ENCODE results near the gene SUOX. TPM values are rescaled to one million over a fixed set of nuclear protein-coding genes. Genes with fewer than 3 reads are reported as not detected.
A peak's percentile ranks its signal among the peaks of the same experiment; 100 is the strongest.
"Not testable (repeated sequence)": the region's sequence is repeated elsewhere in the genome, so short reads cannot be mapped to it uniquely, and the experiment has no call there.

Gene SUOX
- total RNA-seq, 2 donors from 2014 or later, result 7.8 to 9.9 TPM

DNA sequence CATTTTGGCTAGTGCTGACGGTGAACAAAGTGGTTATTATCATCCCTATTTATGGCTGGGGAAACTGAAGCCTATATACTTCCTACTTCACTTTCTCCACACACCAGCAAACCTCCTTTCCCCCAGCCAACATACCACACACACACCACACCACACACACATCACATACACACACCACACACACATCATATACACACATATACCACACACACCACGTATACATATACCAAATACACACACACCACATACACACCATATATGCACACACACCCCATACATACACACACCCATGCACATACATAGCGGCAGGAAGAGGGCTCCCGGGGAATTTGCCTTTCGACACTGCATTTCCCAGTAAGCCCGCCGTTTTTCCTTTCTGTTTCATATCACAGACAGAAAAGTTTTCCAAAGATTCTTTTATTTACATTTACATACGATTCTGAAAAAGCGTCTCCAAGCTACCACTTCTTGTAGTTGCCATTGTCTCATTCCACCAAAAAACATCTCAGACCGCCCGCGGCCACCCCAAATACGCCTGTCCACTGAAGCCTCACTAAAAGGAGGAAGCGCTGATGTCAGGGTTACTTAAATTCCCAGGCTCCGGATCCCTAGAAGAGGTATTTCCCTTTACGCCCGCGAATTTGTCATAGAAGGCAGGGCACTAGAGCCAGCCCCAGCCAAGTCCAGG is 24.0 kb upstream of the SUOX start:
- peak in 1 of 2 donors; percentile 9 for DNase-seq
- no peaks in the 10 kb centered on the region for H3K27me3 Mint-ChIP-seq (ENCODE audit: low read depth)
- peaks cover 3 to 10% of the 10 kb centered on the region in 2 donors for H3K36me3 Mint-ChIP-seq (ENCODE audit: insufficient read depth in 2 of 2)
- no peaks in the 10 kb centered on the region for H3K9me3 Mint-ChIP-seq
- no peak for ATAC-seq (replicated peaks in 1 of 2)
- no peak overlapping the region for H3K4me3 Mint-ChIP-seq
- H3K4me1 Mint-ChIP-seq (ENCODE audit: low read depth), result peaks cover 18% of the 10 kb centered on the region
- H3K27ac Mint-ChIP-seq, result no peak overlapping the region

DNA sequence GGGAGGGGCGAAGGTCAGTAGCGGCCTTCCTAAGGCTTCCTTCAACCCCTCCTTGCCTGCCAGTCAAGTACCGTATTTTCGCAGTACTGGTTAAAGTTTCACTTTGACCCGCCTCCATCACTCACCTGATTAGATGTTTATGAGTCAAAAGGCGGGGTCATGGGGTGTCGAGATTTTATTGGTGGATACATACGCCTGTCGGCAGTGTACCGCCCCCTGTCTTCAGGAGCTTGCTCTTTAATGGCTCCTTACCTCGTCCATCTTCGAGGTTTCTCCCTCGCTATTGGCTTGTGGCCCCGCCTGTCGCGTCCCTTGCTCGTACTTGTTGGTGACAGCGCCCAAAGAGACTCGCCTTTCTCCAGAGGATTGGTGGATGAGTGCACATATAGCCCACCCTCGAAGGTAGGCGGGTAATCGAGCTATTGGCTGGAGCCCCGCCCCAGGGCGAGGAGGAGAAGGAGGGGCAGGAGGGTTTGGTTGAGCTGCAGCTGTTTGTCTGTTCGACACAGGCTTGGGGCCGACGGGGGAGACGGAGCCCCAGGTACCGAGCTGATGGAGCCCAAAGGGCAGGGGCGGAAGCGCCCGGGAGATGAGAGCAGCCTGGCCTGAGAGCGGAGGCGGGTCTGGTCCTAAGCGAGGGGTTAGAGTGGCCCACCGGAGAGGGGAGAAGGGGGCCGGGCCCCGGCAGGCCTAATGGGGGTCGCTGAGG is 23.3 kb upstream of the SUOX start, which contains the start of gene RAB5B:
TSS of gene RAB5B (plus strand) at position 480 of the 709 bp plus-strand sequence. CDS start 12,883 bp downstream, outside the sequence.
- Mint-ChIP-seq H3K36me3 (ENCODE audit: insufficient read depth in 2 of 2) (peaks cover 1 to 8% of the 10 kb centered on the region in 2 donors), H3K27ac (no peak within 1 kb of the TSS), H3K27me3 (ENCODE audit: low read depth) (no peaks in the 10 kb centered on the region), H3K9me3 (no peaks in the 10 kb centered on the region), H3K4me3 (no peak within 1 kb of the TSS), H3K4me1 (ENCODE audit: low read depth) (peaks cover 11% of the 10 kb centered on the region)
- peak; percentile 91 to 92 for ATAC-seq (replicated peaks in 1 of 2)
- peak; percentile 96 to 99 for DNase-seq

DNA sequence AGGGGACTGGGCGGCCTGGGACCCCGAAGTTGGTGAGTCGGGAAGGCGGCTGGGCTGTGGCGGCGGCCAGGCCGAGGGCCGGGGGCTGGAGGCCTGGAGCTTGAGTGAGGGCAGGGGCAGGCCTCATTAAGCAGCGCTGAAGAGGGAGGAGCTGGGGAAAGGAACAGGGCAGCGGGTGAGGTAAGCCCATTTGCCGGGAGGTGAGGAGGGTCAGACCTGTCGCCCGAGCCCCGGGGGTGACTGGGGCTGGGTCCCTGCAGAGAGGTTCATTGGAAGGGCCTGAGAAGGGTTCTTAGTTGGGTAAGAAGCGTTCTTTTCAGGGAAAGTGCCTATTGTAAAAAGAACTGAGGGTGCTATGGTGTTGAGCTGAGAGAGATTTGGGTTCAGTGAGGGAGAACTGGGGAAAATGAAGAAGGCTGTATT is 22.8 kb upstream of the SUOX start:
- ATAC-seq (replicated peaks in 1 of 2), result peak; percentile 19 to 30
- Mint-ChIP-seq H3K4me3 (no peak overlapping the region), H3K36me3 (ENCODE audit: insufficient read depth in 2 of 2) (peaks cover 0 to 10% of the 10 kb centered on the region in 2 donors), H3K27me3 (ENCODE audit: low read depth) (no peaks in the 10 kb centered on the region), H3K27ac (no peak overlapping the region), H3K9me3 (no peaks in the 10 kb centered on the region), H3K4me1 (ENCODE audit: low read depth) (peaks cover 7% of the 10 kb centered on the region)
- DNase-seq, result peak; percentile 59 to 60

DNA sequence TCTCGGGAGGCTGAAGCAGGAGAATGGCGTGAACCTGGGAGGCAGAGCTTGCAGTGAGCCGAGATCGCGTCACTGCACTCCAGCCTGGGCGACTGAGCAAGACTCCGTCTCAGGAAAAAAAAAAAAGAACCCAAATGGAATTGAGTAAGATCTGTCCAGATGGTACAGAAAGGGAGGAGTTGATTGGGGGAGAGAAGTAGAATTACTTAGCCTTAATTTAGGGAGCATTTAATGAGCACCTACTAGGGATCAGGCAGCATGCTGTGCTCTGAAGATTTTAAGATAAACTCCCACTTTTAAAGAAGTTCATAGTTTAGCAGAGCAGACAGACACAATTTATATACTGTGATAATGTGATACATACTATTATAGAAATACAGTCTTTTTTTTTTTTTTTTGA is 18.7 kb upstream of the SUOX start:
- Mint-ChIP-seq H3K4me3 (no peak overlapping the region), H3K36me3 (ENCODE audit: insufficient read depth in 2 of 2) (peaks cover 0 to 9% of the 10 kb centered on the region in 2 donors), H3K9me3 (no peaks in the 10 kb centered on the region), H3K27ac (peak overlapping the region; percentile 56), H3K27me3 (ENCODE audit: low read depth) (no peaks in the 10 kb centered on the region), H3K4me1 (ENCODE audit: low read depth) (peaks cover 7% of the 10 kb centered on the region)
- ATAC-seq (replicated peaks in 1 of 2) (no peak), DNase-seq (no peak)

DNA sequence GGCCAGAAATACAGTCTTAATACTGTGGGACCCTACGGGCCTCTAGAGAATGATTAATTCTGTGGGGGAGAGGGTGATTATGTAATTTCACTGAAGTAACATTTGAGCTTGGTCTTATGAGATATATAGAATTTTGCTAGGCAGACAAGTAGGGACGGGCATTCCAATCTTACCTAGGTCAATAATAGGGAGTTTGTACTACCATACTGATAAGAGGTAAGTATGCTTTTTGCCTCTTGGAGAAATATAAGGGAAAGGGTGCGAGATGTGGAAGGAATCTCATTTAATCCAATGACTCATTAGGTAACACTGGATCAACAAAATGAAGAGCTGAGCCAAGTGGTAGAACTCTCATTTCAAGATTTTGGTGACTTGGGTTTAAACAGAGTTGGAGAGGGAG is 18.0 kb upstream of the SUOX start:
- DNase-seq (no peak), ATAC-seq (replicated peaks in 1 of 2) (no peak)
- Mint-ChIP-seq H3K27ac (peak overlapping the region; percentile 51), H3K36me3 (ENCODE audit: insufficient read depth in 2 of 2) (peaks cover 0 to 11% of the 10 kb centered on the region in 2 donors), H3K4me1 (ENCODE audit: low read depth) (peaks cover 7% of the 10 kb centered on the region), H3K4me3 (no peak overlapping the region), H3K9me3 (no peaks in the 10 kb centered on the region), H3K27me3 (ENCODE audit: low read depth) (no peaks in the 10 kb centered on the region)

DNA sequence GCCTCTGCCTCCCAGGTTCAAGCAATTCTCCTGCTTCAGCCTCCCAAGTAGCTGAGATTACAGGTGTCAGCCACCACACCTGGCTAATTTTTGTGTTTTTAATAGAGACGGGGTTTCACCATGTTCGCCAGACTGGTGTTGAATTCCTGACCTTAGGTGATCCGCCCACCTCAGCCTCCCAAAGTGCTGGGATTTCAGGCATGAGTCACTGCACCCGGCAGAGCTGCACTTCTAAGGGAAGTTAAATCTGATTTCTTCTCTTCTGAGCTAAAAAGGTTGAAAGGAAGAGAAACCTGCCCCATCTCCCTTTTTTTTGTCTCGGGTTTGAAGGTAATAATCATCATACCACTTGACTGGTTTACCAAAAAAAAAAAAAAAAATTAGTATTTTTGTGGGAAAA is 15.2 kb upstream of the SUOX start:
- not testable (repeated sequence) for H3K4me3 Mint-ChIP-seq; H3K27me3 Mint-ChIP-seq (ENCODE audit: low read depth)
- peaks cover under 1 to 11% of the 10 kb centered on the region in 2 donors for H3K36me3 Mint-ChIP-seq (ENCODE audit: insufficient read depth in 2 of 2)

DNA sequence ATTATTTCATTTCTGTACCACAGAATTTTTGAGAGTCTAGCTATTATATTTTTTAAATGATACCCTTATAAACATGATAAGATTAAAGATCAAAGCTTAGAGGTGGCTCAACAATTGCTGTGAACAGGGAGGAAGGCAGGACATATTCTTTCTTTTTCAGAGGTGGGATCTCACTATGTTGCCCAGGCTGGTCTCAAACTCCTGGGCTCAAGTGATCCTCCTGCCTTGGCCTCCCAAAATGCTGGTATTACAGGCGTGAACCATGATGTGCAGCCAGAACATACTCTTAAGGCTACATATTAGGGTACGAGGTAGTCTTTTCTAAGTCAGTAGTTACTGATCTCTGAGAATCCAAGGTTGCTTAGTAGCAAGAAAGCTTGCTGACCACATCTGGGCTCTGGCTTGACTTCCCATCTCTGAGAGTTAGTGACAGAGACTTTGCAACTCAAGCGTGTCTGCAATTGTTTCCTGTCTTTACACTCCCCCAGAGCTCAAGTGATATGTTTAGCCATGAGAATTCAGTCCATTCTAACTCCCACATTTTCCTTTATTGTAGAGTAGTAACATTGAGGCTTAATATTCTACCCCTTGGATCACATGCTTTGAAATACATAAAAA is 14.6 kb upstream of the SUOX start:
- ATAC-seq (replicated peaks in 1 of 2) (no peak), DNase-seq (no peak)
- H3K4me1 Mint-ChIP-seq (ENCODE audit: low read depth), result no peaks in the 10 kb centered on the region
- no peaks in the 10 kb centered on the region for H3K9me3 Mint-ChIP-seq
- H3K27me3 Mint-ChIP-seq (ENCODE audit: low read depth), result no peaks in the 10 kb centered on the region
- peaks cover 1 to 11% of the 10 kb centered on the region in 2 donors for H3K36me3 Mint-ChIP-seq (ENCODE audit: insufficient read depth in 2 of 2)
- no peak overlapping the region for H3K27ac Mint-ChIP-seq
- H3K4me3 Mint-ChIP-seq, result no peak overlapping the region

More for the DNA sequence above, 15.2 kb upstream of the SUOX start:
- not testable (repeated sequence) for ATAC-seq (replicated peaks in 1 of 2); DNase-seq; H3K27ac Mint-ChIP-seq; H3K4me1 Mint-ChIP-seq (ENCODE audit: low read depth); H3K9me3 Mint-ChIP-seq

DNA sequence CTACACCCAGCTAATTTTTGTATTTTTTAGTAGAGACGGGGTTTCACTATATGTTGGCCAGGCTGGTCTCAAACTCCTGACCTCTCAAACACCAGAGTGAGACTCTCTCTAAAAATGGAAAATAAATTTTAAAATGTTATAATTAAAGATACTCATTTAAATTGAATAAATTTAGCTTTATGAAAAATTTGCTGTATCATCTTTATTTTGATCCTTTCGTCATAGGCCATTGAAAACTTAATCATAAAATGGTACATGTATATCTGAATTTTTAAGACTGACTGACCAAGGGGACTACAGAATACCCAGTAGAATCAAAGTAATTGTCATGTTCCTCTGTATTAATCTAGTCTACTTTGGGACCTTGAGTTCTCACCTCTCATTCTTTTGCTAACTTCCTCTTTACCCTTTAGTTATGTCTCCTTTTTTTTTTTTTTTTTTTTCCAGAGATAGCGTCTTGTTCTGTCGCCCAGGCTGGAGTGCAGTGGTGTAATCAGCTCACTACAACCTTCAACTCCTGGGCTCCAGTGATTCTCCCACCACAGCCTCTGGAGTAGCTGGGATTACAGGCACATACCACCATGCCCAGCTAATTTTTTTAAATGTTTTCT is 13.7 kb upstream of the SUOX start:
- DNase-seq, result no peak
- Mint-ChIP-seq H3K36me3 (ENCODE audit: insufficient read depth in 2 of 2) (peaks cover 1 to 11% of the 10 kb centered on the region in 2 donors), H3K4me1 (ENCODE audit: low read depth) (no peaks in the 10 kb centered on the region), H3K27ac (no peak overlapping the region), H3K9me3 (no peaks in the 10 kb centered on the region), H3K27me3 (ENCODE audit: low read depth) (no peaks in the 10 kb centered on the region), H3K4me3 (no peak overlapping the region)
- ATAC-seq (replicated peaks in 1 of 2), result no peak

DNA sequence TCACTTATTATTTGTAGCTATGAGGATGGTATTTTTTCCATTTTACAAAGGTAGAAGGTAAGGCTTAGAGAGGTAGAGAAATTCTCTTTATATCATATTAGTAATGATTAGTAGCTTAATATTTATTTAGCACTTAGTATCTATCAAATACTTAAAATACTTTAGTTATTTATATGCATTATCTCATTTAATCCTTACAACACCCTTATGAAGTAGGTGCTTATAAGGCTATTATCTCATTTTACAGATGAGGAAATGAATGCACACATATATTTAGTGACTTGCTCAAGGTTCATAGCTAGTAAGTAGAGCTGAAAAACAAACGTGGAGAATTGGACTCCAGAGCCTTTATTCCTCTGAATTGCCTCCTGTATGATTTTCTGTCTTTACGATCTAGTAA is 12.2 kb upstream of the SUOX start:
- DNase-seq (no peak), ATAC-seq (replicated peaks in 1 of 2) (no peak)
- Mint-ChIP-seq H3K4me3 (no peak overlapping the region), H3K27ac (no peak overlapping the region), H3K27me3 (ENCODE audit: low read depth) (no peaks in the 10 kb centered on the region), H3K4me1 (ENCODE audit: low read depth) (no peaks in the 10 kb centered on the region), H3K9me3 (no peaks in the 10 kb centered on the region), H3K36me3 (ENCODE audit: insufficient read depth in 2 of 2) (peaks cover 1 to 17% of the 10 kb centered on the region in 2 donors)

DNA sequence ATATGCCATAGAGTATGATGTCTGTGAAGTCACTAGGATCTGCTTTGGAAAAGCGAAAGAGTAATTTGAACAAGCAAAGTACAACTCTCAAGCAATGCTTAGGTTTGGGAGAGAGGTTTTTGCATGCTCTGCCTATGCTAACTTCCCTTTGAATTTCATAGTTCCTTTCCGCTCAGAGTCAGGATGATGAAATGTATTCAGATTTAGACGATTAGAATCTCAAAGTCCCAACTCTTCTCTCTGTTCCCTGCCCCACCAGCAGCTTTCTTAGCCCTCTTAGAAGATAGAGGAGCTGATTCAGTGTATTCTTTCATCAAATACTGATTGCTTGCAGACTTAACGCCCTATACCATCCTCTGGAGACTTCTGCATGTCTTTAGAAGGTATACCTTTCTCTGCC is 11.7 kb upstream of the SUOX start:
- Mint-ChIP-seq H3K27ac (no peak overlapping the region), H3K27me3 (ENCODE audit: low read depth) (no peaks in the 10 kb centered on the region), H3K4me3 (no peak overlapping the region), H3K4me1 (ENCODE audit: low read depth) (no peaks in the 10 kb centered on the region), H3K9me3 (no peaks in the 10 kb centered on the region), H3K36me3 (ENCODE audit: insufficient read depth in 2 of 2) (peaks cover 1 to 17% of the 10 kb centered on the region in 2 donors)
- ATAC-seq (replicated peaks in 1 of 2) (no peak), DNase-seq (no peak)

DNA sequence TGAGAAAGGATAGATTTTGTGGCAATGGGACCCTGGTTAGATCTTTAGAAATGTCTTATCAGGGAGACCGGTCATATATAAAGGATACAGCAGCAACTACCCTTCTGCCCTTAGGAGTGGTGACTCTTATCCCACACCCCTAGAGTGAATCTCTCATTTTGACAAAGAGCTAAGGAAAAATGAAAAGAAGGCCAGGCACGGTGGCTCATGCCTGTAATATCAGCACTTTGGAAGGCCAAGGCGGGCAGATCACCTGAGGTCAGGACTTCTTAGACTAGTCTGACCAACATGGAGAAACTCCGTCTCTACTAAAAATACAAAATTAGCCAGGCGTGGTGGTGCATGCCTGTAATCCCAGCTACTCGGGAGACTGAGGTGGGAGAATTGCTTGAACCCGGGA is 11.1 kb upstream of the SUOX start:
- not testable (repeated sequence) for DNase-seq; H3K4me1 Mint-ChIP-seq (ENCODE audit: low read depth); H3K27me3 Mint-ChIP-seq (ENCODE audit: low read depth); H3K27ac Mint-ChIP-seq; H3K9me3 Mint-ChIP-seq; H3K4me3 Mint-ChIP-seq; ATAC-seq (replicated peaks in 1 of 2)
- H3K36me3 Mint-ChIP-seq (ENCODE audit: insufficient read depth in 2 of 2), result peaks cover 1 to 13% of the 10 kb centered on the region in 2 donors

DNA sequence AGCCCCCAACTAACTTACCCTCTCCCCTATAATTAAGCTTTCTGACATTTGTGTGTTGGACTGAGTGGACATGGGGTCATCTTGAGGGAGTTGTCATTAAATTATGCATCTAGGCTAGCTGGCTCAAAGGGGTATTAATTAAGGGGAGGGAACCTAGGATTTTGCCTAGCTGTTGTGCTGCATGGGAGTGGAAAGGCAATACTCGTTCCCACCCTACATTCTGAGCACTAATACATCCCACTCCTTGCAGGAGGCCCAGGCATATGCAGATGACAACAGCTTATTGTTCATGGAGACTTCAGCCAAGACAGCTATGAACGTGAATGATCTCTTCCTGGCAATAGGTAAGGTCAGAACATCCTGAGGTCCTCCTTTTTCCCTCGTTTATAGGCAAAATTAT is 6.0 kb upstream of the SUOX start:
- DNase-seq (no peak), ATAC-seq (replicated peaks in 1 of 2) (no peak)
- peaks cover 3% of the 10 kb centered on the region for H3K4me1 Mint-ChIP-seq (ENCODE audit: low read depth)
- H3K27ac Mint-ChIP-seq, result no peak overlapping the region
- no peaks in the 10 kb centered on the region for H3K27me3 Mint-ChIP-seq (ENCODE audit: low read depth)
- H3K9me3 Mint-ChIP-seq, result no peaks in the 10 kb centered on the region
- H3K4me3 Mint-ChIP-seq, result no peak overlapping the region
- H3K36me3 Mint-ChIP-seq (ENCODE audit: insufficient read depth in 2 of 2), result peaks cover 4 to 16% of the 10 kb centered on the region in 2 donors

All from activated T-cell treated with anti-CD3 and anti-CD28 coated beads, Interleukin-2, amount 50 U/mL, for 72 hours (primary cell).